KMS-11 (cell line): ENCODE results near the gene RHBDF2.

Experiments
- H2AFZ ChIP-seq: fragments of 200-600 bp; sonication (generic); 2 replicates; pipeline ENCODE4 v1.6.1; 2016; ENCODE audit warnings: antibody characterized with exemption, mixed run types, low read depth
- H3K27ac ChIP-seq: fragments of 200-600 bp; sonication (generic); 2 replicates; pipeline ENCODE4 v1.6.1; 2016; ENCODE audit warnings: mild to moderate bottlenecking, mixed run types
- H3K27me3 ChIP-seq: fragments of 200-600 bp; sonication (generic); 2 replicates; pipeline ENCODE4 v1.6.1; 2017; ENCODE audit warnings: mild to moderate bottlenecking, low read depth, mixed run types, moderate library complexity; ENCODE audit not compliant: insufficient read depth
- H3K36me3 ChIP-seq: fragments of 200-600 bp; sonication (generic); 2 replicates; pipeline ENCODE4 v1.6.1; 2017; ENCODE audit warnings: mild to moderate bottlenecking, mixed run types; ENCODE audit not compliant: insufficient read depth
- H3K4me1 ChIP-seq: fragments of 200-600 bp; sonication (generic); 2 replicates; pipeline ENCODE4 v1.6.1; 2016; ENCODE audit warnings: mild to moderate bottlenecking, low read depth, mixed run types; ENCODE audit not compliant: poor library complexity, severe bottlenecking
- H3K4me2 ChIP-seq: fragments of 200-600 bp; sonication (generic); 2 replicates; pipeline ENCODE4 v1.7.0; 2016; ENCODE audit warnings: mild to moderate bottlenecking, mixed run types
- H3K4me3 ChIP-seq: fragments of 200-600 bp; sonication (generic); IDR thresholded peaks from 2 replicates; pipeline ENCODE4 v1.6.1; 2017; ENCODE audit warnings: low read depth, low read length, mixed read lengths; ENCODE audit not compliant: insufficient read depth
- H3K79me2 ChIP-seq: fragments of 200-600 bp; sonication (generic); 2 replicates; pipeline ENCODE4 v1.6.1; 2016; ENCODE audit warnings: low read depth, mixed run types; ENCODE audit not compliant: insufficient read depth
- H3K9ac ChIP-seq: fragments of 200-600 bp; sonication (generic); 2 replicates; pipeline ENCODE4 v1.6.1; 2016; ENCODE audit warnings: mild to moderate bottlenecking, mixed run types
- H4K20me1 ChIP-seq: fragments of 200-600 bp; sonication (generic); 2 replicates; pipeline ENCODE4 v1.6.1; 2016; ENCODE audit warnings: mild to moderate bottlenecking, mixed run types; ENCODE audit not compliant: insufficient read depth
- TF ChIP-seq, protein P1 (sequence below): fragments of 200-600 bp; sonication (generic); conservative IDR thresholded peaks from 2 replicates; pipeline ENCODE4 v1.6.1; 2017; ENCODE audit warnings: low read depth, mild to moderate bottlenecking, antibody characterized with exemption, low read length, moderate library complexity, mixed read lengths

Gene RHBDF2

DNA sequence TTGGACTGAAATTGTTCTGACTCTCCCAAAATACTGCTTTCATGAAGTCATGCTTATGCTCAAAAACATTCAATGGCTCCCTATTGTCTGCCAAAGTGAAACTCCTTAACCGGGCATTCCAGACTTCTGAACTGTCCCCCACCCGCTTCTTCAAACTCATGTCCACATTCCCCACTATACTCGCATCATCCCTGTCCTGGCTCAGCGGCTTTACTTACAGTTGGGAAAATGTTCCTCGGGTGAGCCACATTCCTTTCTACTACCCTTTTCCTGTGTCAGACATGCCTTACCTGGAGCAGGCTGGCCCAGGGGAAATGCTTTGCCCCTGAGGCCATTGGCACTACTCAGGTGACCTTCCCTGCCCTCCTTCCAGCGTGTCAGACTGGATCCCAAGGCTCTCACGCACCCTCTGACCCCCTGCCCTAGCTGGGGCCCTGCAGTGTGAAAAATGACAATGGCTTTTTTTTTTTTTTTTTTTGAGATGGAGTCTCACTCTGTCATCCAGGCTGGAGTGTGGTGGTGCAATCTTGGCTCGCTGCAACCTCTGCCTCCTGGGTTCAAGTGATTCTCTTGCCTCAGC, 30.9 kb upstream of the RHBDF2 start:
- Histone ChIP-seq H4K20me1 (no peaks in the 10 kb centered on the region), H3K4me1 (no peaks in the 10 kb centered on the region), H3K4me3 (no peak overlapping the region), H3K36me3 (no peaks in the 10 kb centered on the region), H3K4me2 (no peak overlapping the region), H3K79me2 (no peaks in the 10 kb centered on the region), H3K9ac (no peak overlapping the region), H2AFZ (no peak overlapping the region), H3K27ac (no peak overlapping the region), H3K27me3 (peaks cover 34% of the 10 kb centered on the region; the same call in 1 of the 2 replicates)
- TF ChIP-seq, protein P1, sequence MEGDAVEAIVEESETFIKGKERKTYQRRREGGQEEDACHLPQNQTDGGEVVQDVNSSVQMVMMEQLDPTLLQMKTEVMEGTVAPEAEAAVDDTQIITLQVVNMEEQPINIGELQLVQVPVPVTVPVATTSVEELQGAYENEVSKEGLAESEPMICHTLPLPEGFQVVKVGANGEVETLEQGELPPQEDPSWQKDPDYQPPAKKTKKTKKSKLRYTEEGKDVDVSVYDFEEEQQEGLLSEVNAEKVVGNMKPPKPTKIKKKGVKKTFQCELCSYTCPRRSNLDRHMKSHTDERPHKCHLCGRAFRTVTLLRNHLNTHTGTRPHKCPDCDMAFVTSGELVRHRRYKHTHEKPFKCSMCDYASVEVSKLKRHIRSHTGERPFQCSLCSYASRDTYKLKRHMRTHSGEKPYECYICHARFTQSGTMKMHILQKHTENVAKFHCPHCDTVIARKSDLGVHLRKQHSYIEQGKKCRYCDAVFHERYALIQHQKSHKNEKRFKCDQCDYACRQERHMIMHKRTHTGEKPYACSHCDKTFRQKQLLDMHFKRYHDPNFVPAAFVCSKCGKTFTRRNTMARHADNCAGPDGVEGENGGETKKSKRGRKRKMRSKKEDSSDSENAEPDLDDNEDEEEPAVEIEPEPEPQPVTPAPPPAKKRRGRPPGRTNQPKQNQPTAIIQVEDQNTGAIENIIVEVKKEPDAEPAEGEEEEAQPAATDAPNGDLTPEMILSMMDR: no peak

- no peaks in the 10 kb centered on the region for H3K79me2 ChIP-seq
- H3K27me3 ChIP-seq: peaks cover 34% of the 10 kb centered on the region; the same call in 1 of the 2 replicates
- no peak overlapping the region for H3K27ac ChIP-seq
- H2AFZ ChIP-seq: no peak overlapping the region
- no peak overlapping the region for H3K4me3 ChIP-seq
- no peaks in the 10 kb centered on the region for H3K4me1 ChIP-seq
- TF ChIP-seq, protein P1: no peak
- H4K20me1 ChIP-seq: no peaks in the 10 kb centered on the region
- H3K4me2 ChIP-seq: no peak overlapping the region
- no peak overlapping the region for H3K9ac ChIP-seq
- no peaks in the 10 kb centered on the region for H3K36me3 ChIP-seq
These were observed 30.3 kb upstream of the RHBDF2 start for GRCh38 chr17:76531486-76532038.

DNA sequence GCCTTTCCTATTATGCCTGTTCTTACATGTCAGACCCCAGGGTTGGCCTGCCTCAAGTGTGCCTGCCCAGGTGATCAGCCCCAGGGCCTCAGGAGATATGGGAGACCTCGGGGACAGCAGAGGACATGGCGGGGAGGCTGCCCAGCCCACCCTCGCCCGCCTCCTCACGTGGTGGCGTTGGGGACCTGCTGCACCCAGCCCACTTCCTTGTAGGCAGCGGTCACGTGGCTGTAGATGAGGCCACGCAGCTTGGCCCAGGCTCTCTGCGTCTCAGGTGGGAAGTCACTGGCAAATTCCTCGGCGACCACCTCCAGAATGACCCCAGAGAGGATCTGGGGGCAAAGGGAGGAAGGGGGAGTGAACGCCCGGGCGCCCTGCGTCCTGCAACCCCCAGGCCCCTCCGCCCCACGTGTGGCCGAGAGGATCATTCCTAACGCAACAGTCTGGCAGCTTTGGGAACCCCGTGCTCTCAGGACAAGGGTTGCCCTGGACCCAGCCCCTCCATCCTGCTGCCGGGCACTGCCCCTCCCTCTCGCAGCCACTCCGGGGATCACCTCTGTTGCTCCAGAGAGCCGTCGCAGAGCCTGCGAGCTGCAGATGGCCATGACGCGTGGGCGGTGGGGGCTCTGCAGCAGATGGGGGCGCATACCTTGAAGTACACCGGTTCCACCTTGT, 29.7 kb upstream of the RHBDF2 start:
- peaks cover 28% of the 10 kb centered on the region; the same call in 1 of the 2 replicates for H3K27me3 ChIP-seq
- H4K20me1 ChIP-seq: no peaks in the 10 kb centered on the region
- H3K4me2 ChIP-seq: no peak overlapping the region
- H3K4me1 ChIP-seq: no peaks in the 10 kb centered on the region
- no peaks in the 10 kb centered on the region for H3K36me3 ChIP-seq
- H3K27ac ChIP-seq: no peak overlapping the region
- TF ChIP-seq, protein P1: no peak
- no peak overlapping the region for H3K4me3 ChIP-seq
- H2AFZ ChIP-seq: no peak overlapping the region
- H3K79me2 ChIP-seq: no peaks in the 10 kb centered on the region
- no peak overlapping the region for H3K9ac ChIP-seq

DNA sequence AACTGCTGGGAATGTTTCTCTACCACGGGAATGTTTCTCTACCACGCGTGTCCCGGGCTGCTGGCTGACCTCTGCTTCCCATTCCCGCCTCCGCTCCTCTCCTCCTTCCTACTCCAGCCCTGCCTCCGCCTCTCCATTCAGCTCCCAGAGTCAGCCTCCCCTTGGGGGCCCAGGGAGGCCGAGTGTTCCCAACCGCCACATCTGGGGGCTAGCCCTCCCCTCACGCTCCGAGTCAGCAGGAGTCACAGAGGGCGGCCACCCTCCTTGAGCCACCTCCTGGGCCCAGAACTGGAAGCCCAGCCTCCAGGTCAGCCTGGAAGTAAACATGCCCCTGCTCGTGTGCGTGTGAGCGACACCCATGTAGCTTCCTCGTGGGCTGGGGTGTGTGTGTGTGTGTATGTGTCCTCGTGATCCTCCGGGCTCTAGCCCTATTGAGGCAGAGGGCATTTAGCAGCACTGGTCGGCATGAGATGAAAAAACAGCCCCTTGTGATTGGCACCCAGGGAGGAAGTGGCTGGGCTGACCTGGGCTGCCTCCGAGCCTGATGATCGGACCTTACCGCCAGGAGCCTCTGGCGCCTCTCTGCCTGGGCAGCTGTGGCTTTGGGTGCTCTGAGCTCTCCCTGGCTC, 29.0 kb upstream of the RHBDF2 start:
- Histone ChIP-seq H3K27ac (no peak overlapping the region), H3K4me2 (no peak overlapping the region), H4K20me1 (no peaks in the 10 kb centered on the region), H3K36me3 (no peaks in the 10 kb centered on the region), H3K79me2 (no peaks in the 10 kb centered on the region), H2AFZ (no peak overlapping the region), H3K27me3 (peaks cover 26% of the 10 kb centered on the region; the same call in 1 of the 2 replicates), H3K9ac (no peak overlapping the region), H3K4me1 (no peaks in the 10 kb centered on the region), H3K4me3 (no peak overlapping the region)
- TF ChIP-seq, protein P1: no peak
